SK-N-SH treated with all-trans-retinoic acid at 6 μM for 48 hours (cell line): Measurements from ENCODE around the gene AGPAT1.

ENCODE experiments used
- CSDC2 ChIP-seq: fragments of 250-450 bp; sonication (Bioruptor Pico); IDR thresholded peaks from 2 replicates; pipeline ENCODE4 v1.5.0; 2020; ENCODE audit warnings: mild to moderate bottlenecking, moderate library complexity
- ISL1 ChIP-seq: fragments of 250-450 bp; sonication (Bioruptor Pico); IDR thresholded peaks from 2 replicates; pipeline ENCODE4 v2.1.2; 2022; ENCODE audit warnings: mild to moderate bottlenecking, moderate library complexity
- OSR1 ChIP-seq: fragments of 250-450 bp; sonication (Bioruptor Pico); IDR thresholded peaks from 2 replicates; pipeline ENCODE4 v1.8.0; 2022; ENCODE audit warnings: moderate library complexity, mild to moderate bottlenecking, inconsistent platforms
- RARB ChIP-seq: fragments of 250-450 bp; sonication (Bioruptor Pico); IDR thresholded peaks from 2 replicates; pipeline ENCODE4 v1.8.0; 2021; ENCODE audit warnings: mild to moderate bottlenecking, moderate library complexity

DNA sequence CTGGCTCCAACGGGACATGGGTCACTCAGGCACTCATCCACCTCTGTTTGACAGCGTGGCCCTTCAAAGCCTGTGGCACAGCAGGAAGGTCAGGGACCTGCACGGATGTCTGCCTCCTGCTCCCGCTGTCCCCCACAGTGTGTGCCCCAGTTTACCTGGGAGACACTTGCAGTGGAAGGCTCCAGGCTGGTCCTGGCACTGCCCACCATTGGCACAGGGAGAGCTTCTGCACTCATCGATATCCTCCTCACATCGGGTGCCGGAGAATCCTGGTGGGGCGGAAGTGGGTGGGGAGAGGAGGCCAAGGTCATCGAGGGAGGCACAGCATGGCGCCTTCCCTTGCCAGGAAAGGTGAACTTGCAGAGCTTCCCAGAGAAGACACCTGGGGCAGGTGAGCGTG lies 41.1 kb upstream of the AGPAT1 start:
- TF ChIP-seq RARB (no peak), ISL1 (CRISPR knock-in tag) (no peak), OSR1 (CRISPR knock-in tag) (no peak), CSDC2 (CRISPR knock-in tag) (no peak)
